Epidermal melanocyte (primary cell): Measurements from ENCODE around the gene MYF6.
"Not testable (repeated sequence)": the region's sequence is repeated elsewhere in the genome, so short reads cannot be mapped to it uniquely, and the experiment has no call there.

Source experiments
- DNase-seq: peaks from one replicate; pipeline ENCODE4 v3.0.0; 2011; ENCODE audit warnings: low spot score; ENCODE audit not compliant: insufficient read length

Gene MYF6

DNA sequence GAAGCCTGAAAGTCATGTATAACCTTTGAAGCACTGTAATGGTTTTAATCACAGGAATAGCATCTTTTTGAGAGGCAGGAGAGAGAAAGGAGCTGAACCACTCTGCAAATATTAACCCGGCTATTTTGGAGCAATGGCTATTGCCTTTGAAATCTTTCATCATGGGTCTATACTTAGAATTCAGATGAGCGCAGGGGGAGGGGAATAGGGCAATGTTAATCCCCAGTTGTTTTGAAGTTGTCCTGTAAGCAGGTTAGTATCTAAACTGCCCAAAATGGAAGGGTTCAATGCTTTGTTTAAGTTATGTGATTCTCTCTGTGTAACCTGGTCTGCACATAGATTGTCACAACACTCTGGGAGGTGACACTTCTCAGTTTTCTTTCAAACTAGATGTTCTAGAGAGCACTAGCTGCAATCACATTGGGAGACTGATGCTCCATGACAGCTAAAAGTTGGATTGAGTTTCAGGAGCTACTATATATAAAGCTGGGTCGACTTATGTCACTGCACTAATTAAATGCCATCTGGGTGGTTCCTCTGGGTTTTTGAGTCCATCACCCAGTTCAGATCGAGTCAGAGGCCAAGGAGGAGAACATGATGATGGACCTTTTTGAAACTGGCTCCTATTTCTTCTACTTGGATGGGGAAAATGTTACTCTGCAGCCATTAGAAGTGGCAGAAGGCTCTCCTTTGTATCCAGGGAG, at the start of gene MYF6:
MYF6 (plus strand) TSS at position 509 of the 704 bp plus-strand sequence; CDS start at position 595, 86 bp downstream.
- DNase-seq: no peak

DNA sequence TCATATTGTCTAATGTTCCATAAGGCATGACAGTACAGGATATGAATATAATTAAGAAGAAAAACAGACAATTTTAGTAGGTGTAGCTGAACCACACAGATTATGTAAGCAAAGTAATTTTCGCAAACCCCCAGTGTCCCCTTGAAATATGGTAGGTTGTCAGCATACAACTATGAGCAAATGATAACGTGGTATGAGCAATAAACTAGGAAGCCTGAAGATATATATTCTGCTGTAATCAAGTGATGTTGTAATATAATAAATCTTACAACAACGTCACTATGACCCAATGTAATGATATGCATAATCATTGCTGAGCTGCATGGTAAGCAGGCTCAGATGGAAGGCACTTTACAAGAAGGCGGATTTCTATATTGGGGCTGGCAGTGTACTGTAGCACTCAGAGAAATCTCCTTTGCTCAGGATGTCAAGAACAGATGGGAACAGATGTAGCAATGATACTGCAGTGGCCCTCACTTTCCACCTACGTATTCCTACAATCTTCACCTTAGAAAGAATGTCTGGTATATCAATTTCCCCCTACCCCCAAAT, 47.8 kb upstream of the MYF6 start:
- DNase-seq: no peak

DNA sequence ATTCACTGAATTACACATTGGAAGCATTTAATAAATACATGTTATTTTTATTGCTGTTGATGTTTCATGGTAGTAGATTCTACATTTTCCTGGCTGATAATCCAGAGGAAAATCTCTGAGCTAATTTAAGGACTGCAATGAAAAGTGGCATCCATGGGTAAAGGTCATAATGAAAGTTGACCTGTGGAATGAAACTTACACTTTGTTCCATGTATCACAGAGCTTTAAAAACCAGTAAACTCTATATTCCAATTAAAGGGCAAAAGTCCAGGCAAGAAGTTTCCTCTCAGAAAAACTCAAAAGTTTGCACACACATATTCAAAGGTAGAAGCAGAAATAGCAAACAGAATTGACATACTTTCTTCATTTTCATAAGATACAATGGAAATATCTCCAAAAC, 44.8 kb upstream of the MYF6 start:
- DNase-seq: no peak

DNA sequence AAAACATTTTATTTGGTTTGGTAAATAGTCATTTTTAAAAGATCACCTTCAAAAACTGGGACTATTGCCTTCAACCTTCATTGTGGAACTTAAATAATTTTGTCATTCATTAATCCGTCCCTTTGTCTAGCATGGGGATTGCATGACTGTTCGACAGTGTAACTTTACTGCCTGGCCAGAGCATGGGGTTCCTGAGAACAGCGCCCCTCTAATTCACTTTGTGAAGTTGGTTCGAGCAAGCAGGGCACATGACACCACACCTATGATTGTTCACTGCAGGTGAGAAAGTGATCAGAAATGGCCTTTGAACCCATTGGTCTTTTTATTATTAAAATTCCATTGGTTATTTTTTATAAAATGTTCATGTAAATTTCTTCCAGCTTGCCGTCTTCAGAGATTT, 37.2 kb upstream of the MYF6 start:
- no peak for DNase-seq

DNA sequence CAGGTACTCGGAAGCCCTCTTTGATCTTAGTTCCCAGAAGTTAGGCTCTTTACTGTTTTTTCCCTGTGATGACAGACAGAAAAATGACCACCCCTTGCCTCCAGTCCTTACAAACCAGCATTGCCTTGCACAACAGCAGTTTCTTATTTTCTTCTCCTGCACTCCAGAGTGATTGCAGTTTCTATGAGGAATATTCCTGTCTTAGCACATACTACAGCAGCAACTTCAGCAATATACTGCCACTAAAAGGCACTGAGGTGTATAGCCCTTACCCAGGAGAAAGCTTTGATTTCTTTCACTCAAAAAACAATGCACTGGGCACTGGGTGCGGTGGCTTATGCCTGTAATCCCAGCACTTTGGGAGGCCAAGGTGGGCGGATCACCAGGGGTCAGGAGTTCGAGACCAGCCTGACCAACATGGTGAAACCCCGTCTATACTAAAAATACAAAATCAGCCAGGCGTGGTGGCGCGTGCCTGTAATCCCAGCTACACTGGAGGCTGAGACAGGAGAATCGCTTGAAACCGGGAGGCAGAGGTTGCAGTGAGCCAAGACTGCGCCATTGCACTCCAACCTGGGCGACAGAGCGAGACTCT, 31.3 kb upstream of the MYF6 start:
- DNase-seq: not testable (repeated sequence)

DNA sequence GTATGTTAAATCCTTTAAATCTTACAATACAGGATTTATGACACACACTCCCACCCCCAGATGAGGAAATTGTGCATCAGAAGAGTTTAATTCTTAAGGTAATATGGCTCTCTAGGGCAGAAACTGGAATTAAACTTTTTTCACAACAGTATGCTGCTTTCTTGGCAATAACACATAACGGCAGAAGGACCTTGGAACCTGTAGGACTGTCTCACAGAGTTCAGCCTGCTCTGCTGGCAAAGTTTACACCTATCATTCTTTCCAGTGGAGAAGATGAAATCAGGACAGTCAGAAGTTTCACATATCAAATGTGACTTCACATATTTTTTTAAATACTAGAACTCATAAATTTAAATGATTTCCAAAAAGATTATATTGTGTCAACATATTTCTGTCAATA, 30.6 kb upstream of the MYF6 start:
- no peak for DNase-seq

DNA sequence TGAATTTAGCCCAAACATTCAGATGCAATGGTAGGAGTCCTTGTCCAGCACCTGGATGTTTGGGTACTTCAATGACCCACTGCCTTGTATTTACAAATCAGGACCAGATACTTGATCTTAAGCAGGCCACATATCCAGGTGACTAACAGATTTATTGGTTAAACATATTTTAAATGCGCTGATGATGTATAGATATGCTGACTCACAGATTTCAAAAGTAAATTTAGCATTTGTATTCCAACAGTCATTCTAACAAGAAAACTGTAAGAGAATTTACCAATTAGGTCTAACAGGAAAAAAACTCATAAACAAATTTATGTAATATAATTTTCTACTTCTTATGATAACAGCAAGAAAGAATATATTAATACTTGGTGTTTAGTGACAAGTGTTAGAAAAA, 29.4 kb upstream of the MYF6 start:
- DNase-seq: no peak

DNA sequence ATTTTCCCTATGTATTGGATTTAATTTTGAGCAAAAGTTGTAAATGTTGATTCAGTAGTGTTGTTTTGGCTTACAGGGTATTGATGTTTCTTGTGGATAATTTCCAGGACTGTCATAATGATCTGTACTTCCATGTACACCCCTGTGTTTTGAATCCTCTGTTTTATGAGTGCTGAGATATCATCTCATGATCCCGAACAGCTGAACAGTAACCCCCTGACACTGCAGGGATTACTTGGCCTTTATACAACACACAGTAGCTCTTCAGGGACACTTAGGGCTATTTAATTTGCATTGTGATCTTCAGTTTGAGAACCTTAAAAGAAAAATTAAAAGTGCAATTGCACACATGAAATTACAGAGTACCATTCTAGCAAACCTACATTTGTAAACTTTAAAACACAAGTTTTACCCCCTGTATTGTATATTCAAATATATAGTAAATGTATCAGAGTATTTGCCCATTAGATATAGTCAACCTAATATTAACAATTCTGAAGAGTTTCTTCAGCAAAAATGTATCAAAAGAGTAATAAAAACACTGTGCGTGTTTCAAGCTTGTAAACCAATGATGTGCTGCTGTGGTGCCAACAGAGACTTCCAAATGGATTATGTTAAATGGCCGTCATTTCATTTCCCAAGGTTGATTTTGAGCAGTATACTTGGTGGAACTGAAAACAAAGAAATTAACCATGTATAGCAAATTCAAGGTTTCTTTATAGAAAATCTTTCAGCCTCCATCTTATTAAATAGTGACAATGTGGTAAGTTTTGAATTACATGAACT, 27.9 kb upstream of the MYF6 start:
- DNase-seq: no peak

DNA sequence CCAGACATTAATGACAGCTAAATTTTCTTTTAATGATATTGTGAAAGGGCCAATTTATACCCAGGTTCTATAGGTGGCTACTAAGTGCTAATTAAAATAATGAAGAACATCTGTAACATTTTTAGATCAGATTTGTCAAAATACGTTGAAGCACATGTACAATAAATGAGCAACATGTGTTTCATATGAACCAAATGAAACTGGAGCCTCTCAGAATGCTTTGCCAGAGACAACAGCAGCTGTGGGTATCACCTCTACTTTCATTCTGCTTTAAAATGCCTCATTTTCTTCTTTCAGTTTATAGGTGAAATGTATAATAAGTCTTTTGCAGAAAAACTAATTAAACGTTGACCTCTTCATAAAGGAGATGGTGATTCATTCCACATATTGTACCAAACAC, 26.1 kb upstream of the MYF6 start:
- no peak for DNase-seq

DNA sequence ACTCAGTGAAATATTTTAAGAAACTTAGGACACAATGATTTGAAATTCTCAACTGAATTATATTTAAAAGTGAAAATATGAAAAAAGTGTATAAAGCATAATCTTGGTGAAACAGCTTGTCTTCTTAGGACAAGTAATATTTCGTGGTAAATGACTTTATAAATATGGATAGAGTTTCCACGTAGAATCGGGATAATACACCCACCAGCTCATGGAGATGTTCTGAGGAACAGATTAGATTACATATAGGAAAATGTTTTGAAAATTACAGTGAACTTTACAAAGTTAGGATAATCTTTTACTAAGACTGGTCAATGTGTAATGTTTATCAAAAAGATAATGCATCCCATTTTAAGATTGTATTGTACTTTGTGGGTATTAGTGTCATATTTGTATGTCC, 25.6 kb upstream of the MYF6 start:
- no peak for DNase-seq

DNA sequence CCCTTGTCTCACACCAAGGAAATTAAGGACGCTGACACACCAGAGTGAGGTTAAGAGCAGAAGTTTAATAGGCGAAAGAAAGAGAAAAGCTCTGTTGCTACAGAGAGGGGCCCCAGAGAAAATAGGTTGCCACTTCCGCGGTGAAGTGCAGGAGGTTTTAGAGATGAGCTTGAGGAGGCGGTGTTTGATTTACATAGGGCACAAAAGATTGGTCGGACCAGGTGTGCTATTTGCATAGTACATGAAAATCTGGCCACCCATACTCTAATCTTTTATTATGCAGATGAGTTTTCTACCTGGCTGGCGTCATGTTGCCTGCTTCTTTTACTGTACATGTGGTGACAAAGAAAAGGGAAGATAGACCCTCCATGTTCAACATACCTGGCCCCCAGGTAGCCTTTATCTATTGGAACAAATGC, 23.3 kb upstream of the MYF6 start:
- no peak for DNase-seq

DNA sequence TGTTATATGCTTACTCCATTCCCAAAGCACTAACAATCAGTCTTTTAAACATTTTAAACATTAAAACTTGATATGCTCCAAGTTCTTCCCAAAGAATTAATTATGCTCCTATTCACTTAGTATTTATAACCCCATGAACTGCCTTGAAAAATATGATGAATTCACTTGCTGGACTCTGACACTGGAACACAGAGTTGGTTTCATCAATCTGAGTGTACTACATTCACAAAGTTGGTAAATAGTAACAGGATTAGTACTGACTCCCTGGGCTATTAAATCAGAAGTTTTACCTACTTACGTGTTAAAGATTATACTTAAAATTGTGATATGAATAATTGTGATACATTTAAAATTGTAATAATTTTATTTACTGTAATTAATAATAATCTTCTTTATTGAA, 17.3 kb upstream of the MYF6 start:
- no peak for DNase-seq

DNA sequence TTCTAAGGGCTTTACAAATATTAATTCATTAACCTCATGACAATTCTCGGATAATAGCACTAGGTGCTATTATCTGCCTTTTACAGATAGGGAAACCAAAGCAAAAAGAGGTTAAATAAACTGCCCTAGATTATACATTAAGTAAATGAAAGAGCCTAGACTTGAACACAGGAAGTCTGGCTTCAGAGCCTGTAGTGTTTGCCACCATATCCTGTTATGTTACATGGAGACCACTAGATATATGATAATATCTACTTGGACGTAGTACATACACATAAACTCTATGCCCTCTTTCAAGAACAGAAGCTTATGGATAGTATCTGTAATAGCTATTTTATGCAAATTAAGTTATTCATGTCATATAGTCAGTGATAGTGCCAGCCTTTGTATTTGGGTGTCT, 16.9 kb upstream of the MYF6 start:
- no peak for DNase-seq

DNA sequence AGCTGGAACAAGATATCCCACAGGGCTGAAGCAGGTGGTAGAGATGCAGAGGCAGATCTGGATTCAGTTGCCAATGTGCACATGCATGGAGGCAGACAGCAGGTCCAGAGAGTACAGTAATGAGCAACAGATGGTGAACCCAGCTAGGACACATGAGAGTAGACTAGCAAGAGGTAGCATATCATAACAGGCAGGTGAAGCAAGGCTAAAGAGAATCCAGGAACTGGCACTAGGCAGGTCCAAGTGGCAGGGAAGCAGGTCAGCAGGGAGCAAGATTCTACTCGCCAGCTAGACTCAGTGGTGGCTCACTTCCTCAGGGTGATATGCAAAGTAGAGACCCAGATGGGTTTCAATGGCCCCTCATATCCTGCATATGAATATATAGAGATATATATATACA, 15.3 kb upstream of the MYF6 start:
- DNase-seq: no peak

DNA sequence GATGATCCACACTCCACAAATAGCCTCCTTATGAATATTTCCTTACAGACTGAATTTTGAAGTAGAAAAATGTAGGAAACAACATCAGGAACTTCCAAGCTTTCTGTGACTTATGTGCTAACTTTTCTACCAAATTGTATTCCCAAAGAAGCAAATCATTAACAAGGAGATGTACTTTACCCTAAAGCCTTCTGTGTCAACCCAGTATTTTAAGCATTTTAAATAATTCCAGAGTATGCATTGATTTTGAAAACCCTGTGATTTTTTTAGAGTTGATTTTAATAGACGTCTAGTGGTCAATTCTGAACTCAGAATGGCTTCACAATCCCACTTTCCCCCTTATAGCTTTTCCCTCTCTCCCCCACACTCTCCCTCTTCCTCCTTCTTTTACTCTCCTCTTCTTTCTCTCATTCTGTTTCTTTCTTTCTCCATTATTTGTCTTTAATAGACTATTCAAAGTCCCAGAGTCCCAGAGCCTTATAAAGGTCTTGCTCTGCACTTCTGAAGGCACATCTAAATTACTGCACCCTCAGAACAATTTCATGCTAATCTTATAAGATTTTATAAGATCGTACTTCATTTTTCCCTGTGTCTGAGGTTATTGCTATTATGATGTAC, 10.1 kb upstream of the MYF6 start:
- DNase-seq: no peak

DNA sequence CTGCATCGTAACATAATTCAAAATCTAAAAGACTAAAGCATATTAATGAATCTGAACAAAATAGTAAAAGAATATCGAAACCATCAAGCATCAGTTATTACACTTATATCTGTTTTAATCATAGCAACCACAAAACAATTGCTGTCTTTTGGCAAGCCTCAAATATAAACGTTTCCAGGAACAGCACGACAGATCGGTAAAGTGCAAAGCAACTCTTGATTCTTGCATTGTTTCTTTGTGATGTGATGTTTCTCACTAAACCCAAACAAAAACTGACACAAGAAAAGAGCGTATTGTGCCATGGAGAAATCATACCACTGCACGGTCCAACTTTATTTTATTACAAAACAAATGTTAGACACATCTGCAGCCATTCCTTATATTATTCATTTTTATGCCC, 9.2 kb upstream of the MYF6 start:
- DNase-seq: no peak

DNA sequence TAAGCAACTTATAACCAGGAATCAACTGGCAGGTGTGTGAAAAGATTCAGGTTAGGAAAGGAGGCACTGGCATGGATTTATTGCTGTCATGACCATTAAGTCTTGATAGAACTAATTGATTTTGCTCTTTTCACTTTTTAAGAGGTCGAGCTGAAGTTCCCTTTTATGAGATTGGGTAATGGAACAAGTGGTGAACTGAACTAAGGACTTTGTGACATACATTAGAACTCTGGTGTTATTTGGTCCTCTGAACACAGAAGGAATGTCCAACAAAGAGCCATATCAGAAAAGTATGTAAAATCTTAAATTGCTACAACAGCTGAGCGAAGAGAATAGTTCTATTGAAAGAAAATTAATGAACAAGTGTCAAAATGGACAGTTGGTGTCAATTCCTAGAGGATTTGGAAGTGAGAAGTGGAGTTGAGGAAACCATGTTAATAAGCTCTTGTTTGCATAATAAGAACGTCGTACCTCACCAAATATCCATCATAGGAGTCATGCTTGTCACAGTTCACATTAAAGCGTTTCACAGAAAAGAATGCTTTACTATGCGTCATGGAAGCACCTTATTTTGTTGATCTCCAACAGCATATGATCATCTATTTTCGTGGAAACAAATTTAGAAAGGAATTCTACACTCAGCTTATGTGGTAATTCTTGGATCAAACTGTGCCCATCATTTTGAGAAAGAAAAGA, 8.4 kb upstream of the MYF6 start:
- DNase-seq: no peak

DNA sequence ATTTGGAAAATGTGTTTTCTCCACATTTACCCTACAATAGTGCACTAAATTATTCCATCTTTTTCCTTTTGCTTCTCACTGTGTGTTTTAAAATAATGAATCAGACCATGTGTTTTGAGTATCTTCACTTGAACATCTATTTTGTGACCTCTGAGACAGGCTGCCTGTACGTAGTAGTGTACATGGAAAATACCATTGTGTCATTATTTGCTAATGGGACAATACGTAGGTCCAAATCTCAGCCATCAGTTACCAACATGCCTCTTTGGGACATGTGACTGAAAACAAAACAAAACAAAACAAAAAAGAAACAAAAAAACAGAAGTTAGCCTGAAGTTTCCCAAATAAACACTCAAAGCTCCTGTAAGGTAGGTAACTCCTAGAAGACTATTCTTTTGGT, 7.1 kb upstream of the MYF6 start:
- no peak for DNase-seq

DNA sequence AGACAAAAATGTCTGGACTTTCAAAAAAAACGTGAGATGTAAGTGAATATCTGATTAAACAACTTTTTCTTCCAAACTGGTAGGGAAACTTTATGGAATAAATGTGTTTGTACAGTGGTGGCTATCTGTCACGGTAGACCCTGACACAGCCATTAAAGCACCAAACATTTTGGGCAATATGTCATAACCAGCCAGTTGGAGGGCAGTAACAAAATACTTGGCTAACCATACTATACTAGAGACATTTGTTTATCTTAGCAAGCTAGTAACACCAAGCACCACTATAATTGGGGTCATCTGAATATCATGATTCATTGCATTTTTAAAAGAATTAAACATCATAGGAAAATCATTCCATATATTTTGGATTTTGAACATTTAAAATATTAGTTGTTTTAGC, 6.0 kb upstream of the MYF6 start:
- DNase-seq: no peak

DNA sequence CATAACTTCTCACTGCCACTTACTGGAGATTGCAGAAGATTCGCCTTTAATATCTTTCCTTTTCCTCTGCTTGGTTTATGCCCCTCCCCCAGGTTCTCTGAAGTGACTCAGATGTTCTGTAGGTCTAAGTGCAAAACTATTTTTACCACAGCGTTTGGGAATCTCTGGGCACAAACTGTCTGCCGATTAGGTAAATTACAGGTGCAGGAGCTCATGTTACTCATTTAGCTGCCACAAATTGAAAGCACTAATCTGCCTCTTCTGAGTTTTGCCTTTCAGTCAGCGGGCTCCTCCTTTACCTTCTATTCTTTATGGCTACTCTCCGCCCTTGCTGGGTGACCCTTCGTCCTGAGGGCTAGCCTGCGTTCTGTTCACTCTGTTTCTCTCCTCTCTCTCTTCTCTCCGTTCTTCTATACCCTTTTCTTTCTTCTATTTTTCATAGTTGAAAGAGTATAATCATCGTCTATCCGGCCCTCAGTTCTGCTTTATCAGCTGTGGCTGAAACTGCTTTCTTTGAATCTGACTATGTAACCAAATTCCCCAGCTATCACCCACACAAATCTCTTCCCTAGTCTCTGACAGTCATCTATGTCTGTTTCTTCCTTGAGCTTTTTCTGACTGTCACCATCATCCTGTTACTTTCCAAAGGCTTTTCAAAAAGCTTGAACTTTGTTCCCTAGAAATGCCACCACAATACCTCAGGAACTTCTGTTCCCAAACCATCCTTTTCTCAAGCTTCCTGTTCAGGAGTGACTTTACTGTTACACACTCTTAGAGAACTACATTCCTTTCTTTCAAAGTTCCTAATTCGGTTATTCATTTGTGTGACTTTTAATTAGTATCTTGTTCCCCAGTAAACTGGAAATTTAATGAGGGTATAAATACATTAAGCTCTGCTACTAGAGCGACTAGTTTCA, 4.3 kb upstream of the MYF6 start:
- no peak for DNase-seq
